GM11168 (cell line): ENCODE results near the gene ZNF829.

ENCODE experiments used
- in situ Hi-C: fragments of 300-500 bp; cut with MboI; formaldehyde crosslinking; loops from one replicate; pipeline ENCODE4 v1.12.0; 2022; ENCODE audit warnings: low sequenced_read_pairs; ENCODE audit not compliant: unreplicated experiment

ZNF829 gene

DNA sequence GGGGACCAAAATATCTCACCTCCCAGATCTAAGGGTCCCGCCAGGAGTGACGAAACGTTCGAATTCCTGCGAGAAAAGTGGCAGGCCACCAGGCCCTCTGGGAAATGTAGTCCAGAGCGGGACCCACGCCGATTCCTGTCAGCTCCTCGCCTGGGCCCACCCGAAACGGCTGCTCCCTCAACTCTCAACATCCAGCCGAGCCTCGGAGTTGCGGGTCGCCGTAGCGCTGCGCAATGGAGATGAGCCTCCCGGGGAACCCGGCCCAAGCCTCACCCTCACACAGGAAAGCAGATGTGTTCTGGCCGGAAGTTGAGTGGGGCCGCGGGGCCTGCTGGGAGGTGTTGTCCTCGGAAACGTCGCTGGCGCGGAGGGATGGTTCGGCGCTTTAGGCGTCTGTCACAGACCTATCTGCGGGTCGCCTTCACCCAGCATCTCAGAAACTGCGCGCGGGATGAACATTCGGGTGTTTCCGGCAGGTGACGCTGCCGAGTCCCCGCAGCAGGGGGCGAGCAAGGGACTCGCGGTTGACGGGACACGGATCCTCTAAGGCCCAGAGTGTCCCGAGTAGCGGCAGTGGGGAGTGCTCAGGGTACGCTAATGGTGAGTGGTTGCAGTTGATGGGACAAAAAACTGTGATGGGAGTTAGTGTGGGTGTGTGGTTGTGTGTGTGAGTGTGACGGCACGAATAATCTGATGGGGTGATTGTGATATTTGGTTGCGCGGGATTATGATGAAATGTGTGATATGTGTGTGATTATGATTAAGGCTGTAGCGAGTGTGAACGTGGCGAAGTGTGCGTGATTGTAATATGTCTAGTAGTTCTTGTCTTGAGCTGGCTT, at the start of gene ZNF829, which contains the start of gene ZNF568:
Gene ZNF829, minus strand, starts transcription at position 300 of the 839 bp plus-strand sequence. CDS start 1,124 bp downstream, outside the sequence.
Gene ZNF568, plus strand, starts transcription at position 341 of the 839 bp plus-strand sequence. CDS start 6,439 bp downstream, outside the sequence.
- in situ Hi-C loops: no loop called here

GRCh38 chr19:36963280-36963679, 47.2 kb upstream of the ZNF829 start:
- in situ Hi-C loops: no loop called here

DNA sequence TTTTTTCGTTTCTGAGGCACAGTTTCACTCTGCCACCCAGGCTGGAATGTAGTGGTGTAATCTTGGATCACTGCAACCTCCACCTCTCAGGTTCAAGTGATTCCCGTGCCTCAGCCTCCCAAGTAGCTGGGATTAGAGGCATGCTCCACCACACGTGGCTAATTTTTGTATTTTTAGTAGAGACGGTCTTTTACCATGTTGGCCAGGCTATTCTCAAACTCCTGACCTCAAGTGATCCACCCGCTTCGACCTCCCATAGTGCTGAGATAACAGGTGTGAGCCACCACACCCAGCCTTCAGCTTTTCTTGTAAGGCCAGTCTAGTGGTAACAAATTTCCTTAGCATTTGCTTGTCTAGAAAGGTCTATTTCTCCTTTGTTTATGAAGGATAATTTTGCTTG, 46.3 kb upstream of the ZNF829 start:
- in situ Hi-C loops: no loop called here

- in situ Hi-C loops: no loop called here
Measured at GRCh38 chr19:36950335-36951119, 34.4 kb upstream of the ZNF829 start.

DNA sequence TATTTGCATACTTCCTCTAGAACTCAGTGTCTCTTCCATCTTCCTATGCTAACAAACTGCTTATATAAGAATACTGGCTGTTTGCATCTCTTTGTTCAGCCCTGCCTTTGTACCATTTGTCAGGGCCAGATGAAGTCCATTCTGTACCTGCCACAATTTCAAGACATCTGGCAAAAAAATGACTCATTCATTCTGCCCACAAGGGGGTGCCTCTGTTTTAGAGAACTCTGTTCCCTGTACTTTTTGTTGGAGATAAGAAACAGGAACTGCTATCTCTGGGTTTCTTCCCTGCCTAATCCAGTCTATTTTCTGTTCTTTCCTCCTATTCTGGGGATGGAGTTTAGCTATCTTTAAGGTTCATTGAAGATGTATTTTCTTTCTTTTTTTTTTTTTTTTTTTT, 23.1 kb upstream of the ZNF829 start:
- in situ Hi-C loops: no loop called here

DNA sequence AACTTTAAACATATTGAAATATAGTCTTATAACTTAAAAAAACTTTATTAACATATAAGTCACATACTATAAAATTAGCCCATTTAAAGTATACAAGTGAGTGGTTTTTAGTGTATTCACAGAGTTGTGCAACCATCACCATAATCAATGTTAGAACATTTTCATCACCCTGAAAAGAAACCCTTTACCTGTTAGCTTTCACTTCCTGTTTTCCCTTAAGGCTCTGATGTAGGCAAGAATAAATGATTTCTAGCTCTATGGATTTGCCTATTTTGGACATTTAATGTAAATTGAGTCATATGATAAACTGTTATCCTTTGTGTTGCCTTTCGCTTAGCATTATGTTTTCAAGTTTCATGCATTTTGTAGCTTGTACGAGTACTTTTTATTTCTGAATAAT, 15.6 kb upstream of the ZNF829 start:
- in situ Hi-C loops: no loop called here

GRCh38 chr19:36918090-36918489, 2.0 kb upstream of the ZNF829 start:
- in situ Hi-C loops: no loop called here

DNA sequence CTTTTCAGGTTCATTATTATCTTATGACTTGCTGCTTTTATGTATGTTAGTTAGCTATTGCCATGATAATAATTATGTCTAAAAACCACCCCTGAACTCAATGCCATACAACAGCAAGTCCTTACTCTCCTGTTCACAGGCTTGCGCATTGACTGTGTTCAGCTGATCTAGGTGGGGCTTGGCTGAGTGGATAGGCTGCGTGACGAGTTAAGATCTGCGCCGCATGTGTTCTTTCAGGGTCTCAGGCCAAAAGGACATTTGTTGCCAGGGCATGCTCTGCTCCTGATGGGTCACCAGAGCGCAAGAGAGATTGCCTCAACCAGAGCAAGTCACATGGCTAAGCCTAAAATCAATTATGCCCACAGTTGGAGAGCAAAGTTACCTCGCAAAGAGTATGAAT, 900 bp upstream of the ZNF829 start:
- in situ Hi-C loops: no loop called here

DNA sequence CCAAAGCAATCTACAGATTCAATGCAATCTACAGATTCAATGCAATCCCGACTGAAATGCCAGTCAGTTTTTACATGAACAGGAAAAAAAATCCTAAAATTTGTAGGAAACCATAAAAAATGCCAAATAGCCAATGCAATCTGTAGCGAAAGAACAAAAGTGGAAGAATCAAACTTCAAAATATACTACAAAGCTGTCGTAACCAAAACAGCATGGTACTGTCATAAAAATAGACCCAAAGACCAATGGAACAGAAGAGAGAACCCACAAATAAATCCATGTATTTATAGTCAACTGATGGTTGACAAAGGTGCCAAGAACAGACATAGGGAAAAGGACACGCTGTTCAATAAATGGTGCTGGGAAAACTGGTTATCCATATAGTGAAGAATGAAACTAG, 17.7 kb downstream of the ZNF829 start:
- in situ Hi-C loops: no loop called here

DNA sequence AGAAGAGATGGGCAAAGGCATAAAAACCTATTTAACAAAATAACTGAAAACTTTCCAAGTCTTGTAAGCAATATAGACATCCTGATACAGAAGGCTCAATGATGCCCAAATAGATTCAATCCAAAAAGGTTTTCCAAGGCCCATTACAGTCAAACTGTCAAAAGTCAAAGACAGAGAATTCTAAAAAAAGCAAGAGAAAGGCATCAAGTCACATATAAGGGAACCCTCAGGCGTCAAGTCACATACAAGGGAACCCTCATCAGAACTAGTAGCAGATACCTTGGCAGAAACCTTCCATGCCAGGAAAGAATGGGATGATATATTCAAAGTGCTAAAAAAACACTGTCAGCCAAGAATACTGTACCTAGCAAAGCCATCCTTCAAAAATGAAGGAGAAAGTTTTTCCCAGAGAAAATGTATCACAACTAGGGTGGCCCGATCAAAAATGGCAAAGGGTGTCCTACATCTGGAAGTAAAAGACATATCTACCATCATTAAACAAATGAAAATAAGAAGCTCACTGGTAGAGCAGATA, 21.2 kb downstream of the ZNF829 start:
- in situ Hi-C loops: no loop called here

DNA sequence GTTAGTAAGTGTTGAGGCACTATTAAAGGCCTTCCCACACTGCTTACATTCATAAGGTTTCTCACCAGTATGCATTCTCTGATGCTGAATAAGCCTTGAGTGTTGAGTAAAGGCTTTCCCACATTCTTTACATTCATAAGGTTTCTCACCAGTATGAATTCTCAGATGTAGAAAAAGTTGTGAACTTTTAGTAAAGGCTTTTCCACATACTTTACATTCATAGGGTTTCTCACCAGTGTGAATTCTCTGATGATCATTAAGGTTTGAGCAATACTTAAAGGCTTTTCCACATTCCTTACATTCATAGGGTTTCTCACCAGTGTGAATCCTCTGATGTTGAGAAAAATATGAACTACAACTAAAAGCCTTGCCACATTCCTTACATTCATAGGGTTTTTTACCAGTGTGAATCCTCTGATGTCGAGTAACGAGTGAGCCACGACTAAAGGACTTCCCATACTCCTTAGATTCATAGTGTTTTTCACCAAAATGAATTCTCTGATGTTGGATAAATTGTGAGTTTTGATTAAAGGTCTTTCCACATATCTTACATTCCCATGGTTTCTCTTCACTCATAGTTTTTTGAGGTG, 24.2 kb downstream of the ZNF829 start:
- in situ Hi-C loops: no loop called here

DNA sequence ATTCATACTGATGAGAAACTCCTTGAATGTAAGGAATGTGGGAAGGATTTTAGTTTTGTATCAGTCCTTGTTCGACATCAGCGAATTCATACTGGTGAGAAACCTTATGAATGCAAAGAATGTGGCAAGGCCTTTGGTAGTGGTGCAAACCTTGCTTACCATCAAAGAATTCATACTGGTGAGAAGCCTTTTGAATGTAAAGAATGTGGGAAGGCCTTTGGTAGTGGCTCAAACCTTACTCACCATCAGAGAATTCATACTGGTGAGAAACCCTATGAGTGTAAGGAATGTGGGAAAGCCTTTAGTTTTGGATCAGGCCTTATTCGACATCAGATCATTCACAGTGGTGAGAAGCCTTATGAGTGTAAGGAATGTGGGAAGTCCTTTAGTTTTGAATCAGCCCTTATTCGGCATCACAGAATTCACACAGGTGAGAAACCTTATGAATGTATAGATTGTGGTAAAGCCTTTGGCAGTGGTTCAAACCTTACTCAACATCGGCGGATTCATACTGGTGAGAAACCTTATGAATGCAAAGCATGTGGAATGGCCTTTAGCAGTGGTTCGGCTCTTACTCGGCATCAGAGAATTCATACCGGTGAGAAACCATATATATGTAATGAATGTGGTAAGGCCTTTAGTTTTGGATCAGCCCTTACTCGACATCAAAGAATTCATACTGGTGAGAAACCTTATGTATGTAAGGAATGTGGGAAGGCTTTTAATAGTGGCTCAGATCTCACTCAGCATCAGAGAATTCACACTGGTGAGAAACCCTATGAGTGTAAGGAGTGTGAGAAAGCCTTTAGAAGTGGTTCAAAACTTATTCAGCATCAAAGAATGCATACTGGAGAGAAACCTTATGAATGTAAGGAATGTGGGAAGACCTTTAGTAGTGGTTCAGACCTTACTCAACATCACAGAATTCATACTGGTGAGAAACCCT, 38.8 kb downstream of the ZNF829 start:
- in situ Hi-C loops: no loop called here

DNA sequence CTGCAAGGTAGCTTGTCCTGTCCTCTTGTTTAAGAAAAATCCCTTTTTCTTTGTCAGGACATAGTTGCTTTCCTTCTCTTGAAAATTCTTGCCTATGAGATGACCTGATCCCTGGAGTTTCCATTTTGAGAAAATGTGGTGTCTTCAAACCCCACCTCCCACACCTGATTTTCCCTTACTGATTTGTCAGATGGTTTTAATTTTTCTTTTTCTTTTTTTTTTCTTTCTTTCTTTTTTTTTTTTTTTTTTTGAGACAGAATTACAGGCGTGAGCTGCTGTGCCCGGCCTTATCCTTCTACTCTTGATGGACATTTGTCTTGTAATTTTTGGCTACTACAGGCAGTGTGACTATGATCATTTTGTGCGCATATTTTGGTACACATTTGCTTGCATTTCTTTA, 64.2 kb downstream of the ZNF829 start:
- in situ Hi-C loops: no loop called here

DNA sequence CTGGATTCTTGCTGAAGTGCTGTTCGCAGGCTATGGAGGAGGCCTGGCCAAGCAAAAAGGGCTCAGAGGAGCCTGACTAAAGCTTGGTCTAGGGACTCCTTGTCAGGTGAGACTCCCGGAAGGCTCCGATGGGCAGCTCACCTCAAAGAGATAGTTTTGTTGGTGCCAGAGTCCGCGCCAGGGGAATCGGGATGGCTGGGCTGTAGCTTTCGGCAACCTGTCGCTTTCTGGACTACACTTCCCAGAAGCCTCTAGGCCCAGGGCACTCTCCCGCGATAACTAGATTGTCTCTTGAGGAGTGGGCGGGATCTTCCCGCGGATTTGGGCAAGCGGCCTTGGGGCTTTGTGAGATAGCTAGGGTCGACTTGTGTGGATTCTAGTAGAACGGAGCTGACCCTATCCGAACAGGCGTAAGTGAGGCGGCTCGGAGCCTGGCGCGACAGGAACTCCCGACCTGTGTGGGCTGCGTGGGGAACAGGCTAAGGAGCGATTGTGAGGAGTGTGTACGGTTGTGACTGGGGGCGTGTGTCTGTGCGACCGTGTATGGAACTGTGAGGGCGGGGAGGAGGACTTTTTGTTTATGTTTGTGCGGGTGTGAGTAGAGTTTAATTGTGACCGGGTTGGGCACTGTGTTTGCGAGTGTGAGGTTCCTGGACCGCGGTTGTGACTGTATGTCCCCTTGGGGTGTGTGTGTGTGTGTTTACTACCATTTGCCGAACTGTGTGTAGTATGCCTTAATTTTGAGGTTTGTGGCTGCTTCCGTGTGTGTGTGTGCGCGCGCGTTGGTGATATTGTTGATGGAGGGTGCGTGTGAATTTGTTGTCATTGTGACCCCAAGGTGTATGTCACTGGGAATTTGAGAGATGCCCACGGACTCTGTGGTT, 65.3 kb downstream of the ZNF829 start, which contains the start of gene ZNF345:
Gene ZNF345, plus strand, starts transcription at position 318 of the 884 bp plus-strand sequence. CDS start 25,955 bp downstream, outside the sequence.
- in situ Hi-C loops: no loop called here

DNA sequence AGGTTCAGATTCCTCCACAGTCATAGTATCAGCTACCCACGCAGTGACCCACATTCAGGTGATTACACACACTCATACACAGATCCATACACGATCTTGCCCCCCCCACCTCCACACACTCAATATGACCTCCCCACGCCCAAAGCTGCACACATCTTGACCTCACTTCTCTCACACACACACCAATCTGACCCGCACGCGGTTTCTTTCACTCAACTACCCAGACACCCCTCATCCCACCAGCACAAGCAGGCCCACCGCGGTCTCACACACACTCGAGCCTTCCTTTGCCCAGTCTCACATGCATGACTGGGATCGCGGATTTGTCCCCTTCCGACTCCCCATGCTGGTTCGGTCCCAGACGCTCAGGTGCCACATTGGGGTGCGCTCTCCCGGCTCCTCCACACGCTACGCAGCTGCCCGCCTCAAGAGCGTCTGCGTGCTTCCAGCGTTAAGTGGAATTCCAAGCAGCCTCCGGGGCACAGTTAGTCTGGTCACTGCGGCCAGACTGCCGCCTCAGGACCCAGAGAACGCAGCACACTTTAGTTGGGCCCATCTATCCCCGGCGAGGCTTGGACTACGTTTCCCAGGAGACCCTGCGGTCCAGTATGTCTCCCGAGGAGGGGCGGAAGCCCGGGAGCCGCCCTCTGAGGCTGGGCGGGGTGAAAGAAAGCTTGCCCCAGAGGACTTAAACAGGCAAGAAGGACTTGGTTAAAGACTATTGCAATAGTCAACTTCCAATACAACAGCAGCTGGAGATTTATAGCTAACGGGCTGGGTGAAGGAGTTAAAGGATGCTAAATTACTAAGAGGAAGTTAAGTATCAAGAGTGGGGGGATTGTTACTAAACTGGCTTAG, 66.2 kb downstream of the ZNF829 start:
- in situ Hi-C loops: no loop called here

GRCh38 chr19:36847968-36848367, 68.1 kb downstream of the ZNF829 start:
- in situ Hi-C loops: no loop called here

DNA sequence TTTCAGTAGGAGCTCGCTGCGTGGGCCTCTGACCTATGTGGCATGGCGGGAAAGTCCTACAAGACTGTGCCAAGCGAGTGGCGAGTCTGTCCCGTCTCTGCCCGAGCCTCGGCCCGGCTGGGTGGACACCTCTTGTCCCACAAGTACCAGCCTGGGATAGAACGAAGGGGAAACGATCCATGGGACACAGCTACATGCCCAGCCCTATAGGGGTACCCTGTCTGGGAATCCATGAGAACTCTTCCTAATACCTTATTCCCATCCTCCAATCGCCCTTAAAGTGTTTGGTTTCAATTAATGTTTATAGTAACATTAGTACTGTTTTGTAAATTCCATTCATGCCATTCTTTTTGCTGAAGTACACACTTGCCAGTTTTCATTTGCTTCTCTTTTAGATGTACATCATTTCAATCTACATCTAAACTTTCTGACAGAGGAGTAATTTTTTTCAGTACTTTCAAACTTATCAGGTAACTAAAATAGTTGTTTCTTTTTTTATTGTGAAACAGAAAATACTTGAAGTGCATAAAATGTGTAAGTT, 77.2 kb downstream of the ZNF829 start:
- in situ Hi-C loops: no loop called here
